A549 treated with AZD9567 at 1 μM for 4 hours (cell line): Measurements from ENCODE around the gene NR2C2. TPM values are rescaled to one million over a fixed set of nuclear protein-coding genes. Genes with fewer than 3 reads are reported as not detected.

Experiments used
- total RNA-seq: library from RNA; stranded (reverse); fragments of 200-300 nt; extraction: Qiagen RNA extraction; gene quantifications from 5 replicates; pipeline ENCODE4 v1.2.3, GENCODE V29; 2022; ENCODE audit not compliant: insufficient read depth

NR2C2 gene
- total RNA-seq: 10.7 to 17.6 TPM (median 15.4 TPM) in 5 replicates

GRCh38 chr3:14947100-14947885 lies at the start of gene NR2C2:
NR2C2 (plus strand) TSS chr3:14947583; CDS start chr3:15003915, 56,332 bp downstream.

GRCh38 chr3:15064835-15065549 lies 117.6 kb downstream of the NR2C2 start, which contains the start of gene MRPS25:
MRPS25 (minus strand) TSS chr3:15065315; CDS start chr3:15065194, 121 bp downstream.

Other genes starting within 250 kb of the NR2C2 start
- gene FGD5, start 128.6 kb upstream of the NR2C2 start, total RNA-seq: 0.05 to 0.06 TPM in 2 of 5 replicates, not detected in the others
- gene MRPS25, start 117.7 kb downstream of the NR2C2 start, total RNA-seq: 56.1 to 65.3 TPM (median 60.8 TPM) in 5 replicates
- 8.6 to 10.7 TPM (median 9.8 TPM) in 5 replicates for gene RBSN, start 151.6 kb downstream of the NR2C2 start, total RNA-seq